Smooth muscle cell of the brain vasculature (primary cell): ENCODE measurements around the gene GMDS.

Experiments used
- DNase-seq: peaks from one replicate; pipeline ENCODE4 v3.0.0-alpha.2; 2012; ENCODE audit warnings: low read depth, low spot score

GMDS gene

DNA sequence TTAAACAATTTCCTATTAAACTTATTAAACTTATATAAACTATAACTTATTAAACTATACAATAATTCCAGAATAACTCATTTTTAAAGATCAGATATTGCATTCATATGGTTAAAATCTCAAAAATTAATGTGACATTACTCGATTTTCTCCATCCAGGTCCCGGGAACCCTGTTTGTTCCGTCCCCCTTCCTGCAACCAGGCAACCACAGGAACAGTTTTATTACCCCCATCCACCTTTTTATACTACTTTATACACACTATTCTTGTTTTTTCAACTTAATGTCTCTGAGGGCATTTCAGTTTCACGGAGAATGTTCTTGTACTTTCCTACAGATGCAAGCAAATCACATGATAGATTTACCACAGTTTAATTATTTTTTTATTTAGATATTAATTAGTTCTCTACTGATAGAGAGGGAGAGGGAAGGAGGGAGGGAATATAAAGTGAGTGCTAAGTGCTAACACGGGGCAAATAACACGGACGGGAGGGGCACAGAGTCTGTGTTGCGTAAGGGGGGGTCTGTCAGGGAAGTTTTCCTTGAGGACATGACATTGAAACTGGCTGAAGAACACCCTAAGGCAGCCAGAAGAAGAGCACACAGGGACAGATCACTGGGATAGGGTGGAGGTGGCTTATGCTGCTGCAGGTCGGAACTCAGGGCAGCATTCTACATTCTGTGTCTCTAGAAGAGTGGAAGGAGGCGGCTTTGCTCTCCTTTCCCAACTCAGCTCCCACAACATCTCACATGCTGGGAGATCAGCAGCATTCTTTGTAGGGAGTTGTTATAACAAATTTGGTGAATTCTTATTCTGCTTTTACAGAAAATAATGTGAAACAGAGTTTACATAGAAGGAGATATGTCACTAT, 410.5 kb downstream of the GMDS start:
- DNase-seq: no peak

DNA sequence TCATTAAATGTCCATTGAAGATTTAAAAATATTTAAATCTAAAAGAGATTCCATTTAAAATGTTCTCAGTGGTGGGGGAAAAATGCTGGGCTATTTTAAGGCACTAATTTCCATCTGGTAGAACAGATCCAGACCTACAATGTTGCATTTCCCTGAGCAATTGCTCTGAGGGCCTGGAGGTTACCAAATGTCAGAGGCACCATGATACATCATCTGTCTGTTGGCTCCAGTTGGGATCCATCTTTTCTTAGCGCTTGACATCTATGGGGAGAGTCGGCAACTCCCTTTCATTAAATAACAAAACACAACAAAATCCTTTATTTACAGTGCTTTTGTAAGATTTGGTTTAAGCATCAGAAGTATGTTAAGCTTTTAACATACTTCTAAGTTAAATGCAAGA, 411.2 kb downstream of the GMDS start:
- DNase-seq: no peak

DNA sequence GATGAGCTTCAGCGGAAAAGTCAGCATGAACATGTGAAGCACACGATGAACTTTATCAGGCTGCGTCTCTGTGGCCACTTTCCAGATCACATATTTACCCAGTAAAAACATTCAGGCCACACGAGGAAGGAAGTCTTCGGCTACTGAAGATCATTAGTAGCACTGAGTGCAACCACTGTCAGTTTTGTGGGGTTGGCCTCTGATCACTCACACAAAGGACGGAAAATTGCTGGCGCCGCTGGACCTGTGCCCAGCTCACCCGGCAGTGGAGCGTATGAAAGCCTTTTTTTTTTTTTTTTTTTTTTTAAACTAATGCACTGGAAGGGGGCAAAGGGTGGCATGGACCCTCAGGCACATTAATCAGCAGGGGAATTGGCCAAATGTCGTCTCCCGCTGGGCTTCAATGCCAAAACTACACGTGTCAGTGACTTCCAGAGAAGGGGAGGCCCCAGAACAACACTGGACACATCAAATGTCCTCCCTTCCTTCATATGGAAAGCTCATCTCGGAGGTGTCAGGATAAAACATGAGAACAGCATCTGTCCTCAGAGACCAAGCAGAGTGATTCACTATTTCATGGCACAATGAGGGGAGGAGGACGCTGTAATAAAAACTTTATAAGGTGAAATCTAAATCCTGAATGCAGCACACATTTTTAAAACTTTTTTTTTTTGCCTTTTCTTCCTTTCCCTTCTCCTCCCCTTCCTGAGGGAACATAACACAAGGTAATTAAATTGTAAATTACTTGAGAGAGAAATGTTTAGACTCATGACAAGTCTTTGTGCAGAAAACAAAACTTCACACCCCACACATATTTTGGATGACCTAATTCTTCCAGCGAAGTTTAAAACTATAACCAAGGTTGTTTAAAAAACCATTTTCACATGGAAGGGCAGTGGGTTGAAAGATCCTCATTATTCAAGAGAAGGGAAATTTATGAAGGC, 412.3 kb downstream of the GMDS start:
- no peak for DNase-seq

DNA sequence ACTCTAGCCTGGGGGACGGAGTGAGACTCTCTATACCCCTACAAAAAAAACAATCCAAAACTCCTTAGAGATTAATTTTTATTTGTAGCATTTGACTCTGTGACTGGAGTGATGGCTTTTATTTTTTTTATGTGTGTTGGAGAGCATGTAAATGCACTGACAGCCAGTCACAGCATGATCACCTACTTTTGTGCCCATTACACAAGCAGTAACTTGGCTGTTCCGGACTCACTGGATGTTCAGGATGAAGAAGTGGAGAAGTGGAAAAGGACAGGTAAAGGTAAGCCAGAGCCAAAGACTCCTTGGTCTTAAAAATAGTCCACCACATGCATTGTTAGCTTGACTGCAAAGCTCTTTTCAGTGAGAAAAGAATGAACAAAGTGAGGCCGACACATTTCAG, 413.0 kb downstream of the GMDS start:
- DNase-seq: no peak

DNA sequence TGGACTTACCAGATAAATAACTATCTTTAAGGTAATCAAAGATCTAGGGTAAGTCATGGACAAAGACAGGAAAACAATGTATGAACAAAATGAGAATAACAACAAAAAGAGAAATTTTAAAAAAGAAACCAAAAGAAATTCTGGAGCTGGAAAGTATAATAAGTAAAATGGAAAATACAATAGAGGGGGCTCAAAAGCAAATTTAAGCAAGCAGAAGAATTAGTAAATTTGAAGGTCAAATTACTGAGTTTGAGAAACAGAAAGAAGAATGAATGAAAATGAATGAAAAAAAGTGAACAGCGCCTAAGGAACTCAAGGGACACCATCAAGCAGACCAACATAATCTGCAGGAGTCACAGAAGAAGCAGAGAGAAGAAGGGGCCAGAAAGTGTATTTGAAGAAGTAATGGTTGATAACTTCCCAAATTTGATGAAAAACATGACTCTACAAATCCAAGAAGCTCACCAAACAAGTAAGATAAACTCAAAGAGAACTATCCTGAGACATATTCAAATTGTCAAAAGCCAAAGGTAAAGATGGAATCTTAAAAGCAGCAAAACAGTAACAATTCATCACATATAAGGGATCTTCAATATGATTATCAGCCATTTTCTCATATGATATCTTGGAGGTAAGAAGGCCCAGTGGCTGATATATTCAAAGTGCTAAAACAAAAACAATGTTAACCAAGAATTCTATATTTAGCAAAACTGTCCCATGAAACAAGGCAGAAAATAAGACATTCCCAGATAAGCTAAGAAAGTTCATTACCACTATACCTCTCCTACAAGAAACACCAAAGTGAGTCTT, 417.2 kb downstream of the GMDS start:
- DNase-seq: no peak

DNA sequence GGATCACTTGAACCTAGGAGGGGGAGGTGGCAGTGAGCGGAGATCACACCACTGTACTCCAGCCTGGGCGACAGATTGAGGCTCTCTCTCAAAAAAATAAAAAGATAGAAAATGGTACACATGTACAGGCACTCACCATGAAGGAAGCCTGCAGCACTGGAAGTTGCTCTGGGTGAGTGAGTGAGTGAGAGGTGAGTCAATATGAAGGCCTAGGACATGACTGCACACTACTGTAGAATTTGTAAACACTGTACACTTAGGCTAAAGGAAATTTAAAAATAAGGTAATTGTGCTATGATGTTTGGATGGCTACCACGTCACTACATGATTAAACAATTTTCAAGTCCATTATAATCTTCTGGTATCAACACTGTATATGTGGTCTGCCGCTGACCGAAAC, 419.5 kb downstream of the GMDS start:
- no peak for DNase-seq

DNA sequence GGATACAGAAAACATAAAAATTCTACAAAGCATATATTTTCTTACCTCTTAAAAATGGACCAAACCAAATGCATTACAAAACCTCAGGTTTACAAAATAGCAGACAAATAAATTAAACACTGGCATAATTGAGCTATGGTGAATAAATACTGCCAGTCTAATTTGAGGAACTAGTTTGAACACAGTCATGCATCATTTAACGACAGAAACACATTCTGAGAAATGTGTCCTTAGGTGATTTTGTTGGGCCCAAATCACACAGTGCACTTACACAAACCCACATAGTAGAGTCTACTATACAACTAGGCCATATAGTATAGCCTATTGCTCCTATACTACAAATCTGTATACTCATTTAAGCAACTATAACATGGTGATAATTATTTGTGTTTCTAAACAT, 420.1 kb downstream of the GMDS start:
- DNase-seq: no peak

DNA sequence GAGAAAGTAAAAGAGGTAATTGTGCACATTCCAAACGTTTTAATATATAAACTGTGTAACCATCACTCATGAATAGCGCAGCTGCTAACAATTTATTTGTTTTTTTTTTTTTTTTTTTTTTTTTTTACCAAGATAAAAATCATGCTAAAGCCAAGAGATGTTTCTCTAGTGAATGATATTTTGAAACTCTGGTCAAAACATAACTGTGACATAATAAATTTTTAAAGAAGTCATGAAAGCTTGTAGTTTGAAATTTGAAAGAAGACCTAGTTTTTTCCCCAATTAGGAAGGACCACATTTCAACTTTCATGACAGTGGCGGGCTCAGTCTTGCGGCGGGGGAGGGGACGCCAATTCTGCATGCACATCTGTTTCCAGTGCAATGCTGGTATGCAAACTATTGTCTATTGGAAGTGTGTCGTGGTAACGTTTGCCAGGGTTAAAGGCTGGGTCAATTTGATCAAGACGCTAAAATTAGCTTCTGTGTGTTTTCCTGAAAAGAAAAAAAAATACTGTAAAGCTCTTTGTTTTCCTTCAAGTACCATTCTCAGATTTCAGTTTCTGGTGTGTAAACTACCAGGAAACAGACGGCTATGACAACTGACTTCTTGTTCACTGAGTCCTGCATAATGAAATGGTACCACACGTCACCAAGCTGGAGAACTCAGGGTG, 423.8 kb downstream of the GMDS start:
- DNase-seq: no peak

DNA sequence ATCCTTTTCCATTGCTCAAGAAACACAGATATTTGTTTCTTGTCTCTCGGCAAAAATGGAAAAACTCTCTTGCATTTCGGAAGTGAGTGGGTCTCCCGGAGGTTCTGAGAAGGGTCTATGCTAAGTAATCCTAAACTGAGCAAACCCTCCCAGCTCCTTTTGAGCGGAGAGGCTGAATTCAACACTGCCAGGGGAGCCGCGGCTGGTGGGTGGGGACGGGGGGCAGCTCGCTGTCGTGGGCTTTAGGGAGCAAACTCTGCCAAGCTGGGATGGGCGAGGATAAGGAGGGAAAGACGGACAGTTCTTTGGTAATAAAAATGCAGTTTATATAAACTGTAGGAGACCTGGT, 424.3 kb downstream of the GMDS start:
- DNase-seq: no peak

DNA sequence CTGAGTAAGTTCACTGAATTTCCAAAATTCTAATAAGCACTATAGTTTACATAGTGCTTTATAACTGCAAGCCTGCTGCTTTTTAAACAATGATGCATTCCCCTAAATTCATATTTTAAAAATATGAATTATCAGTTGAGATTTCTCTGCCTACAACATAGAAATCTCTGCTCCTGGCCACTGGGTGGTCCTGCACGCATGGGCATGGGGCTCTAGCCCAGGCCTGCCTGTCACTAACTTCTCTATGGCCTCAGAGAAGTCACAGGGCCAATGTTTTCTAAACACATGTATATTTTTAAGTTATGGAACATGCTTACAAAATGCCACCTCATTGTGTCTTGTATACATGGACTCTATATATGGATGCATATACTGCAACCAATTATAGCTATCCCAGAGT, 424.7 kb downstream of the GMDS start:
- no peak for DNase-seq

DNA sequence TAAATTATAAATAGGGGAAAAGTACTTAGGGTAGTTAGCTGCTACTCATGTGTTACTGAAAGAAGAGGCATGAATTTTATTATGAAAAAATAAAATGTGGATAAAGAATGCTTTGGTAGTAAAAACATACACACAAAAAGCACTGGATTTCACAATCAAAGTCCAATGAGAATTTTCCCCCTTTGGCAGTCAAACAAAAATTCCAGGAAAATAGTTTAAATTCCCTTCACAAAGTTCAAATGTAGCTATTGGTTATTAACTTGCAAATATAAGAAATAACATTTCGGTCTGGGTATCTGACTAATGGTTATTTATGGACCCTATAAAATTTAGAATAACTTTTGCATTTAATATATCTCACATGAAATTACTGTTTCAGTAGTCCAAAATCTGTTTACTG, 425.2 kb downstream of the GMDS start:
- no peak for DNase-seq

DNA sequence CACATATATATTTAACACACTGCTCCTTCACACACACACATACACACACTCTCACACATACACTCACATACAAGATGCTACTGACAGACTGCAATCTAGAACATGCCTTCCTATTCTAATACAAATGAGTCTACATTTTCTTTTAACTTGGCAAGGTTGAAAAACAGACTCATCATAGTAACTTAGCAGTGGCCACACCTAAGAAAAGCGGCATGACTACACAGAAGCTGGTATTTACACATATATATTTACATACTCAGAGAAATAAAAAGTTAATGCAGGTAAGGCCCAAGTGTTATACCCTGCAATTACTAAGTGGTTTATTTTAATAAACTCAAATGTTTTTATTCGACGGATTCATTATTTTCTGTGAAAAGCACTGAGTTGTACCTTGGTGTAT, 426.4 kb downstream of the GMDS start:
- DNase-seq: no peak

DNA sequence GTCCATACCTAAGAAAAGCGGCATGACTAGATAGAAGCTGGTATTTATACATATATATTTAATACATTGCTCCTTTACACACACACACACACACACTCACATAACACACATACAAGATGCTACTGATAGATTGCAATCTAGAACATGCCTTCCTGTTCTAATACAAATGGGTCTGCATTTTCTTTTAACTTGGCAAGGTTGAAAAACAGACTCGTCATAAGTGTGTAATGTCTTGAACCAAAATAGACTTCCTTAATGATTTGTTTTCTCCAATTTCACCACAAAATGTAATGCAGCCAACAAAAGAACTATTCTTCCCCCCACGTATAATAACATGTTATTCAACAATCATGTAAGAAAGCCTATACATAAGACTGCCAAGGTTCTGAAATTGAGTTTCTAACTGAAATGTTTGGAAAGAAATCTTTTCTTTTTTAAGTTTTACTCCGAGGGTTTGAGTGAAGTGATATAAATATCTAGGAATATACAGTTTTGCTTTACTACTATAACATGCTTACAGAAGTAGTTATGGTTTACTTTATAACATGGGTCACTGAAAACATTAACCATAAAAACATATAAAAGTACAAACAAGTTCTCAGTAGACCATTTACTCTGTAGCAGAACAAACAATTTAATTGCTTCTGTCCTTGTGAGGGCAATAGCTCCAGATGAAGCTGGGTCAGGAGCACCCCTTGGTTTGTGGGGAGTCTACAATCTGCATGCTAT, 428.2 kb downstream of the GMDS start:
- DNase-seq: no peak

DNA sequence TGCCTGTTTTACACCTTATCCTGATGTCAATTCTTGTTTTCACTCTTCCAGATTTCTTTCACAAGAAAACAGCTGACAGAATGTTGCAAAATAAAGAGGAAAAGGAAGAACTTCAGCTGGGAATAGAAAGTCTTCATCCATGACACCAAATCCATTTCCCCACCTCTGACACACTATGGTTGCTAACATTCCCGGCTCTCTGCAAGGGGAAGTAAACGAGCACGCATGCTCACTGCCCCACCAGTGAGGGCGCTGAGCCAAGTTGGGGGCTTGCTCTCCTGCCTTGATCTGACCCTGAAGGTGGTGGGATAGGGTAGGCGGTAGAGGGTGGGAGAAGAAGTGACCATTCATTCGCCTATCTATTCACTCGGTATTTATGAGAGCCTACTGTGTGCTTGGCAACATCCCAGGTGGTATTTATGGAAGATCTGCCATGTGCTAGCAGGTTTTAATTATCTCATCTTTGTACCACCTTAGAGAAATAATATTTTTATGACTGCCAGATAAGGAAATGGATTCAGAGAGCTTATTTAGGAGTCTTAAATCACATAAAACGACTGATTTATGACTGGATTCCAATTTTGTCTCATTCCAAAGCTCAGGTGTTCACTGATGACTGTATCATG, 429.5 kb downstream of the GMDS start:
- no peak for DNase-seq

DNA sequence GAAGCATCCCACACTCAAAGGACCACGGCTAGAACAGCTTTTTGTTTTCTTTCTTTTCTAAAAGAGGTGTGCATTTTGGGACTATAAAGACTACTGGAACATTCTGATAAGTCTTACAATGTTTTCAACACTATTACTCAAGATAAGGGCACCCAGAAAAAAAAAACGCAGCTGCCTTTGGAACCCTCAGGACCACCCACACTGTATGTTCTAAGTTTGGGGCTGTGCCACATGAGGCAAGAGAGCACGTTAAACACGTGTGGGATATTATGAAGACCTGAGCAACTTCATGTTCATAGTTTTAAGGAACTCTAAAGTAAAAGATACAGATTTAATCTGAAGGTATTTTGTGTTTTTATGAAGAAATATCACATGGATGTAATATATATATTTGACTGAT, 431.1 kb downstream of the GMDS start:
- no peak for DNase-seq

DNA sequence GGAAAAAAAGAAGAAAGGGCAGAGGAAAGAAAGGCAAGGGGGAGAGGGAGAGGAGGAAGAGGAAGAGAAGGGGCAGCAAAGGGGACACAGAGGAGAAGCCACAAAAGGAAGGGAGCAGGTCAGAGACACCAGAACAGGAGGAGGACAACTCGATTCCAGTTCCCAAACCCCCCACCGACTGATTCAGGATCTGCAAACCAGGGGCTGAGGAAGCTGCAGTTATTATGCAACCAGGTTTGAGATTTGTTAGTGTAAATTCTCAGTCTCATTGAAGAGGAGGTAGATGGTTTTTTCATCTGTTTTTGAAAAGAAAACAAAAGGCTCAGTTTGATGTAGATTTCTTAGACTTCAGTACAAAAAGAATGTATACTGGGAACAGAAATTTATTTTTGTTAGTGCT, 432.9 kb downstream of the GMDS start:
- DNase-seq: no peak

DNA sequence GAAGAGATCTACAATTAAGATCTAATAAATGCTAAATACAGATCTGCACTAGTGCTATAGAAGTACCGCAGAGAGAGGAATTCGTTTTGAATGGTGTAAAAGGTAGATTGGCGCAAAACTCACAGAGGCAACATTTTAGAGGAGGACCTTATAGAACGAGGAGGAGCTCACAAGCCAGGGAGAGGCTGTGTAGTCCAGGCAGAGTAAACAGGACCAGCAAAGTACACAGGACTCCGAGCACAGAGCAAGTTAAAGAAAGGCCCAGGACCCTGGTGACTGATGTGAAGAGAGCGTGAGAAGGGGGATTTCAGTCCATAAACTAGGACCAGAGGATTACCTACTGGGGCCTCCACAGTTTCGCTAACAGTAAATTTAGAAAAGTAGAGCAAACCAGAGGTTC, 433.4 kb downstream of the GMDS start:
- DNase-seq: no peak

DNA sequence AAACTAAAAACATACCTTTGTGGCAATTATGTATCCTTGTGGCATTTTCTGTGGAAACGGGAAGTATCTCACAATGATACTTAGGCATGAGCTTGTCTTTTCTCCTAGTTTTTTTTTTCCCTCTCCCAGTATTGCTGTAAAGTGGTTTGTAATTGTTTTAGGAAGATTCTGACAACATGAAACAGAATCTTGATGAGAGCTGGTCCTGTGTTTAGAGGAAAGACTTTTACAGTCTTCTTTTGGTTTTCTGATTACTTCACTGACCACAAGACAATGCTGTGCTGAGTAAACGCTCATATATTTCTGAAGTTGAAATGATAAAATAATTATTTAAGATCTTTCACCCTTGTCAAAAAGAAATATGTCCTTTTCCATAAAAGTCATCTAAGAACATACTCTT, 434.5 kb downstream of the GMDS start:
- no peak for DNase-seq

DNA sequence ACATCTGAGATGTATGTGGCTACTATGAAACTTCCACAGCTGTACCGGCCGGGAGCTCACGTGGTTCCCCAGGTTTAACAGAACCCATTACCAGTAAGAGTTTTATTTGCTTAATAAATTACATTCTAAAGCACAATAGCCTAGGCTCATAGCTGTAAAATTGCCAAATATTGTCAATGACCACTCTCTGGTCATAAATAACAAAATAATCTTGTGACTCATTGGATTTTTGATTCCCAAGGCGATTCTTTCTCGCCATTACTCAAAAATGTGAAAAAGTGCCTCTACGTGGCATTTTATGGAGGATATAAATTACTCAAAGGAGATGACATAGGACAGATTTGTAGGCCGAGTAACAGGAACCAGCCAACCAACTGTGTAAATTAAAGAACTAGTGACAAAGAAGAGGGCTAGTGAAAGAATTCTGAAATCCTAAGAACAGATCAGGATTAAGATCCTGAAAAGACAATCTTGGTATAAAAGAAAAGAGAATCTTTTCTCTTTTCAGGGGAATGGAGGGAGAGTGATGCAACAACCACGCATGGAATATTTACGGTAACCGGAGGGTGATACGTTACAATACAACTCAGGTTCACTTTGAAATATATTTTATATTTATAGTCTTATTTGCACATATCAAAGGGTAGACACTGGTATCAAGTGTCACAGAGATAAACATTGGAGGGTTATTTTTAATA, 436.0 kb downstream of the GMDS start:
- no peak for DNase-seq

DNA sequence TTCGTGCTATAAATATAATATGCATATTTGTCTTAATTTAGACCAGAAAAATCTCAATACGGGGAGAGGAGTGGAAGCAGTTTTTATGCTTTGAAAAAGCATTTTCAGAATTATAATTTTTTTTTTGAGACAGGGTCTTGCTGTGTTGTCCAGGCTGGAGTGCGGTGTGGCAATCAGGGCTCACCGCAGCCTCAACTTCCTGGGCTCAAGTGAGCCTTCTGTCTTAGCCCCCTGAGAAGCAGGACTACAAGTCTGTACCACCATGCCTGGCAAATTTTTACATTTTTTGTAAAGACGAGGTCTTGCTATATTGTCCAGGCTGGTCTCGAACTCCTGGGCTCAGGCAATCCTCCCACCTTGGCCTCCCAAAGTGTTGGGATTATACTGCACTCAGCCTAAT, 438.5 kb downstream of the GMDS start:
- DNase-seq: no peak
